DMS 273 (cell line): ENCODE results near the gene LIPC.

ENCODE experiments used
- DNase-seq: peaks from one replicate; lab custom pipeline; 2025; ENCODE audit not compliant: unreplicated experiment; lab: John Stamatoyannopoulos, UW

Gene LIPC

GRCh38 chr15:58433597-58434333, 2.0 kb downstream of the LIPC start:
- DNase-seq: peak; percentile 8

GRCh38 chr15:58434334-58434875, 2.6 kb downstream of the LIPC start:
- peak; percentile 27 for DNase-seq

GRCh38 chr15:58436552-58436951, 4.8 kb downstream of the LIPC start:
- no peak for DNase-seq

GRCh38 chr15:58437531-58438105, 5.8 kb downstream of the LIPC start:
- DNase-seq: no peak

- DNase-seq: no peak
Observed at GRCh38 chr15:58438111-58438510, 6.3 kb downstream of the LIPC start.

- DNase-seq: peak; percentile 73
Observed at GRCh38 chr15:58438956-58439355, 7.2 kb downstream of the LIPC start.

GRCh38 chr15:58440158-58440910, 8.5 kb downstream of the LIPC start:
- no peak for DNase-seq

GRCh38 chr15:58440922-58441321, 9.1 kb downstream of the LIPC start:
- no peak for DNase-seq

GRCh38 chr15:58441376-58442070, 9.7 kb downstream of the LIPC start:
- no peak for DNase-seq

GRCh38 chr15:58442122-58442521, 10.3 kb downstream of the LIPC start:
- DNase-seq: no peak

- no peak for DNase-seq
Observed at GRCh38 chr15:58443308-58443707, 11.5 kb downstream of the LIPC start.

GRCh38 chr15:58444056-58444455, 12.3 kb downstream of the LIPC start:
- no peak for DNase-seq

- DNase-seq: no peak
Observed at GRCh38 chr15:58444658-58445332, 13.0 kb downstream of the LIPC start.

- no peak for DNase-seq
Observed at GRCh38 chr15:58445865-58446264, 14.1 kb downstream of the LIPC start.

- DNase-seq: no peak
Observed at GRCh38 chr15:58446521-58446920, 14.7 kb downstream of the LIPC start.

- no peak for DNase-seq
Observed at GRCh38 chr15:58447271-58448010, 15.7 kb downstream of the LIPC start.

GRCh38 chr15:58448331-58448730, 16.5 kb downstream of the LIPC start:
- DNase-seq: no peak

- DNase-seq: no peak
Observed at GRCh38 chr15:58448906-58449305, 17.1 kb downstream of the LIPC start.

- no peak for DNase-seq
Observed at GRCh38 chr15:58451826-58452225, 20.0 kb downstream of the LIPC start.

- DNase-seq: no peak
Observed at GRCh38 chr15:58452775-58453174, 21.0 kb downstream of the LIPC start.
